GM10847 (cell line): Measurements from ENCODE around the gene GTF2B.

Experiments used
- POLR2A ChIP-seq: IDR thresholded peaks from 2 replicates; pipeline ENCODE4 v1.6.1; 2011; ENCODE audit not compliant: insufficient read length; ENCODE audit errors: extremely low read depth

Gene GTF2B, protein sequence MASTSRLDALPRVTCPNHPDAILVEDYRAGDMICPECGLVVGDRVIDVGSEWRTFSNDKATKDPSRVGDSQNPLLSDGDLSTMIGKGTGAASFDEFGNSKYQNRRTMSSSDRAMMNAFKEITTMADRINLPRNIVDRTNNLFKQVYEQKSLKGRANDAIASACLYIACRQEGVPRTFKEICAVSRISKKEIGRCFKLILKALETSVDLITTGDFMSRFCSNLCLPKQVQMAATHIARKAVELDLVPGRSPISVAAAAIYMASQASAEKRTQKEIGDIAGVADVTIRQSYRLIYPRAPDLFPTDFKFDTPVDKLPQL

DNA sequence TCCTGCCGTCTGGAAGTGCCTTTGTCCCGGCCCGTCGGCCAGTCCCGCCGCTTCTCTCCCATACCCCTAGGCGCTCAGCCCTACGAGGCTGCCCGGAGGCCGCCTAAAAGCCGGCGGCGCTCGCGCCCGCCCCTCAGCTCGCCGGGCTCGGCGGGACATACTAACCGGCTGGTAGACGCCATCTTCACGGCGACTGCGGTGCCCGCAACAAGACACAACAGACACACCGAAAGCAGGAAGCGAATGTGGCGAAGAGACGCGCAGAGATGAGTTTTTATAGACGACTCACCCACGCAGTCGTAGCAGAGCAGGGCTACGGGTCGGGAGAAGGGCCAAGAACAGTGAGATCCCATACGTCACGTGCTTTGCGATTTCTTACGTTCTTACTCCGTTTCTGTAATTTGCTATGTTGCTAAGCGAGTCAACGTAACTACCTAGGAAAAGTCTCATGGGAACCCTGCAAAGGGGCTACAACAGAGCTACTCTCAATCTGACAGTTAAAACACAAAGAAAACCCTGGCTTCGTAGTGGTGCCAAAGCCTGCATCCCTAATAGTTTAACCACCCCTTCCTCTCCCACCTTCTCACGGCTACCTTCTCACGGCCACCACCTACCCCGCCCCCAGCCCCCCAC, at the start of gene GTF2B:
TSS of gene GTF2B (minus strand) at position 250 of the 633 bp plus-strand sequence. CDS start at position 182, 68 bp downstream.
- peak; percentile 99 for TF ChIP-seq POLR2A

DNA sequence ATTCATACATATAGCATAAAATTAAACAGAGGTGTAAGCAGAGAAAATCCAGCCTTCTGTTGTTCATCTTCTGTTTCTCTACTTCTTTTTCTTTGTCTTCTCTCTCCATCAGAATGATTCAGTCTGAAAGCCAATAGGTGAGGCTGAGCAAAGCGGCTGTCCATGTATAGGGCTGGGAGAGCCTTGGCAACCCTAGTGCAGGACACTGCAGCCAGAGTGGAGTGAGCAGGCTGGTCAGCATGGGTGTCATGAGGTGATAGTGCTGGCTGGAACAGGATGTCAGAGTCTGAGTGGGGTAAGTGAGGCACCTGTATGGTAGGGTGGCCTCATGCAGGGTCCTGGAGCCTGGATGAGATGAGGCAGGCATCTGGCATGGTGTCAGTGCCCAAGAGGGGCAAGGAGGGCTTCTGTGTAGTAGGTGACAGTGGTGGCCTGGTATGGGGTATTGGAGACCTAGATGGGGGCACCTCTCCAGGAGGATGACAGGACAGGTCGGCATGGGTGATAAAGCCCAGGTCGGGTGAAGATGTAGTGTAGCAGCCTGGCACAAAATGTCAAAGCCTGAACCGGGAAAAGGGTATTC, 45.5 kb upstream of the GTF2B start:
- TF ChIP-seq POLR2A: no peak

GRCh38 chr1:88936223-88936523, 44.8 kb upstream of the GTF2B start:
- no peak for TF ChIP-seq POLR2A

- no peak for TF ChIP-seq POLR2A
Measured at GRCh38 chr1:88935522-88936222, 44.3 kb upstream of the GTF2B start.

DNA sequence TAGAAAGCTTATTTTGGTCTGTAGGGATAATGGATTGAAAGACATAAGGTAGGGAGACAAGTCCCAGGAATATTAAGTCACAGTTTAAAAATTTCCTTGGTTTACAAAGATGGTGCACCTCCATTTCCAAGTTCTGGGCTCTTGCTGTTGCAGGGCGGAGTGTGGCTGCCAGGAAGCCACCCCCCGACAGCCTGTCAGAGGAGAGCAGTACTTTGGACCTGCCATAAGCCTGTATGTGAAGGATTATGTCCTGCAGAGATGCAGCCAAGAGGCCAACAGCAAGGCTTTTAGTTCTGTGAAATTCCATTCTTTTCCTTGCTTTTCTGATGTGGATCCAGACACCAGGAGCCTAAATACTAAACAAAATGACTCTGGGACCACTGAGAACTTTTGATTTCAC, 31.9 kb upstream of the GTF2B start:
- TF ChIP-seq POLR2A: no peak

DNA sequence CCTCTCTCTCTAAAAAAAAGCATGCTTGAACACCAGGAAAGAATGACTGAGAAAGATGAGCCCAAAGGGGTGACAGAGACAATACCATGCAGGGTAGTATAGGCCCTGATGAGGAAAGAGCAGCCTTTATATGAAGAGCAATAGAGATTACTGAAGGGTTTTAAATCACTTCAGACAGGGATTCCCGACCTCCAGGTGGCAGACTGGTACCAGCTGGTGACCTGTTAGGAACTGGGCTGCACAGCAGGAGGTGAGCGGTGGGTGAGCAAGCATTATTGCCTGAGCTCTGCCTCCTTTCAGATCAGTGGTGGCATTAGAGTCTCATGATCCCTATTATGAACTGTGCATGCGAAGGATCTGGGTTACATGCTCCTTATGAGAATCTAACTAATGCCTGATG, 30.8 kb upstream of the GTF2B start:
- no peak for TF ChIP-seq POLR2A

GRCh38 chr1:88920845-88921244, 29.5 kb upstream of the GTF2B start:
- no peak for TF ChIP-seq POLR2A

- TF ChIP-seq POLR2A: no peak
Measured at GRCh38 chr1:88917321-88918025, 26.1 kb upstream of the GTF2B start.

DNA sequence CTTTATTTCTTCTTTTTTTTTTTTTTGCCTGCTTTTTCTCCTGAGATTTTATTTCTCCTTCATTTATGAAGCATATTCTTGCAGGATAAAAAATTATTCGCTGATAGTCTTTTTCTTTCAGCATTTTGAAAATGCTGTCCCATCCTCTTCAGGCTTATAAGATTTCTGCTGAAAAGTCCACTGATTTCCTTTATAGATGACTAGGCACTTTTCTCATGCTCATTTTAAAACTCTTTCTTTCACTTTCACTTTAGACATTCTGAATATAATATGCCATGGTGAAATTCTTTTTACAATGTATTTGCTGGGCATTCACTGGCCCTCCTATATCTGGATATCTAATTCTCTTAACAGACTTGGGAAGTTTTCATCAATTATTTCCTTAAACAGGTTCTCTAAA, 25.5 kb upstream of the GTF2B start:
- TF ChIP-seq POLR2A: no peak

- no peak for TF ChIP-seq POLR2A
Measured at GRCh38 chr1:88911161-88911560, 19.8 kb upstream of the GTF2B start.

DNA sequence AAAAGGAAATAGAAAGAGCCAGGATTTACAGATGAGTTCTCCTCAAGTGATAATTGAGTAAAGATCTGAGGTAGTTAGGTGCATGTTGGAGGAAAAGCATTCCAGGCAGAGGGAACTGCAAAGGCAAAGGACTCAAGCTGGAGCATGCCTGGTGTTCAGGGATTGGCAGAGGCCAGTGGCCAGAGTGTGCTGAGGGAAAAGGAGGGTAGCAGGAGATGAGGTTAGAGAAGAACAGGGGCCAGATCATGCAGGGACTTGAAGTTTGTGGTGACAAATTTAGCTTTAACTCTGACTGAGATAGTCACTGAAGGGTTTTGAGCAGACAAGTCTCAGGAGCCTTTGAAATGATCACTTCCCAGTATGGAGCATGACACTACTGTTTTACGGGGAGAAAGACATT, 19.0 kb upstream of the GTF2B start:
- TF ChIP-seq POLR2A: no peak

GRCh38 chr1:88900883-88901282, 9.5 kb upstream of the GTF2B start:
- no peak for TF ChIP-seq POLR2A

- no peak for TF ChIP-seq POLR2A
Measured at GRCh38 chr1:88897070-88897730, 5.8 kb upstream of the GTF2B start.

DNA sequence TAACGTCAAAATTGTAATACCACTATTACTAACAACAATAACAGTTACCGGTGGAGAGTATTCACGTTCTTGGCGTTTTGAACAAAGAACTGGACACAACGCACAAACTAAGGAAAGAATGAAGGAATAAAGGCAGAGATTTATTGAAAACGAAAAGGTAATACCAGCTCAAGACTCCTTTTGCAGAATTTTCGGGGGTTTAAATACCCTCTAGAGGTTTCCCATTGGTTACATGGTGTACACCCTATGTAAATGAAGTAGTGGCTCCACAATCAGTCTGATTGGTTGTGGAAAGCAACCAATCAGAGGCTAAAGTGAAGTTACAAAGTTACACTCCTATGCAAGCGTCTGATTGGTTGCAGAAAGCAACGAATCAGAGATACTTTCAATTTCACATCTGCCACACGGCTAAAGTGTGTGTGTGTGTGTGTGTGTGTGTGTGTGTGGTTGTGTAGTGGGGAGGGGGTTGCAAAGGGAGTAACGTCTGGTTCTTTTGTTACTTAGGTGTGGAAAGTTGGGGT, 1.1 kb upstream of the GTF2B start:
- TF ChIP-seq POLR2A: no peak

DNA sequence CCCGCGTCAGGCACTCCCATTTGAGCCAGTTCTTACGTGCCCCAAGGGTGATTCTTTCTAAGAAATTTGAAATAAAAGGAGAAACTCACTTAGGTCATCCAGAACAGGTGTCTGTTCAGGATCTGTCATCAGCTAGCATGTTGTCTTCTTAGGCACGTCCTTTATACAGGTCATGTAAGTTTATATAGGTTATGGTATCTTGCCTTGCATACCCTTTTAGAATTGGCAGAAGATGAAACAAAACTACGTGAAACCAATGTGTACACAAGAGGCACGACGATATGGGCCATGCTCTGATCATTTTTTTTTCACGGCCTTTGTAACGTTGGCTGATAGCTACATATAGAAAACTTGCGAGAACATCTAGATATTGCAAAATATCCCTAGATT, 579 bp upstream of the GTF2B start:
- TF ChIP-seq POLR2A: no peak
